Activated B cell treated with CpG ODN at 0.5 μM for 24 hours (primary cell): Measurements from ENCODE around the gene ANKRD22. TPM values are rescaled to one million over a fixed set of nuclear protein-coding genes. Genes with fewer than 3 reads are reported as not detected.

Experiments
- ATAC-seq: fragments of 200-7000 bp; cut with Tn5 transposase; one replicate; pipeline ENCODE4 v1.10.0; 2021; ENCODE audit warnings: low read depth, mild to moderate bottlenecking, moderate library complexity
- CTCF ChIA-PET: fragments of 350-600 bp; sonication (Branson Sonifier 250); formaldehyde crosslinking; loops from one replicate; lab custom pipeline; 2021; ENCODE audit warnings: antibody characterized with exemption; lab: Charles Lee
- POLR2A ChIA-PET: fragments of 350-600 bp; sonication (Branson Sonifier 250); formaldehyde crosslinking; loops from one replicate; lab custom pipeline; 2021; ENCODE audit warnings: antibody characterized with exemption; lab: Charles Lee
- DNase-seq: peaks from one replicate; pipeline ENCODE4 v3.0.0; 2022
- H3K27ac Mint-ChIP-seq: one replicate; pipeline ENCODE4 v1.8.0; 2020; ENCODE audit warnings: mixed read lengths
- H3K27me3 Mint-ChIP-seq: one replicate; pipeline ENCODE4 v1.8.0; 2021; ENCODE audit warnings: mixed read lengths
- H3K36me3 Mint-ChIP-seq: one replicate; pipeline ENCODE4 v1.8.0; 2021; ENCODE audit warnings: low read depth, mixed read lengths
- H3K4me1 Mint-ChIP-seq: one replicate; pipeline ENCODE4 v1.8.0; 2021; ENCODE audit warnings: mixed read lengths
- H3K4me3 Mint-ChIP-seq: one replicate; pipeline ENCODE4 v1.8.0; 2020; ENCODE audit warnings: mild to moderate bottlenecking, mixed read lengths
- H3K9me3 Mint-ChIP-seq: one replicate; pipeline ENCODE4 v1.8.0; 2020; ENCODE audit warnings: mixed read lengths
- CTCF ChIP-seq: fragments of 200-600 bp; IDR thresholded peaks from one replicate; pipeline ENCODE4 v1.8.0; 2022; ENCODE audit warnings: antibody characterized with exemption, mild to moderate bottlenecking
- intact Hi-C: fragments of 100-400 bp; cut with micrococcal nuclease; formaldehyde crosslinking; loops from one replicate; pipeline ENCODE4 v1.15.1; 2024
- total RNA-seq: library from RNA; stranded (reverse); gene quantifications from 2 replicates; pipeline ENCODE4 v1.2.3, GENCODE V29; 2022

Gene ANKRD22
- total RNA-seq, 1 donor from 2014 or later = not detected

GRCh38 chr10:88890681-88891381 lies 39.2 kb upstream of the ANKRD22 start:
- POLR2A ChIA-PET = interaction anchor here (1.2 to 13.3 kb wide), 3 partner anchors 10 to 11 kb away, joined by 6 to 294 read pairs (median 36); partner anchors contain the start of gene STAMBPL1
- ATAC-seq (no peak), DNase-seq (no peak)
- H3K27me3 Mint-ChIP-seq = no peaks in the 10 kb centered on the region
- TF ChIP-seq CTCF = no peak
- intact Hi-C loops = loop anchor here (1.0 kb wide), 1 partner anchor 11 kb away; the partner anchor contains the start of gene STAMBPL1
- H3K27ac Mint-ChIP-seq = no peak overlapping the region
- peaks cover 15% of the 10 kb centered on the region for H3K36me3 Mint-ChIP-seq
- CTCF ChIA-PET = interaction anchor here (0.8 kb wide), 1 partner anchor 11 kb away, joined by 3 read pairs; the partner anchor contains the start of gene STAMBPL1
- peaks cover 63% of the 10 kb centered on the region for H3K4me1 Mint-ChIP-seq
- no peaks in the 10 kb centered on the region for H3K9me3 Mint-ChIP-seq
- H3K4me3 Mint-ChIP-seq = no peak overlapping the region

- peaks cover 66% of the 10 kb centered on the region for H3K4me1 Mint-ChIP-seq
These were observed 38.1 kb upstream of the ANKRD22 start for GRCh38 chr10:88889559-88890337.

GRCh38 chr10:88888810-88889445 lies 37.3 kb upstream of the ANKRD22 start:
- POLR2A ChIA-PET = interaction anchor here (1.7 to 13.3 kb wide), 2 partner anchors 9 to 12 kb away, joined by 10 to 294 read pairs; partner anchors contain the start of gene STAMBPL1
- Mint-ChIP-seq H3K4me3 (peak overlapping the region; percentile 71), H3K9me3 (no peaks in the 10 kb centered on the region), H3K36me3 (peaks cover 5% of the 10 kb centered on the region), H3K27ac (peak overlapping the region; percentile 80), H3K4me1 (peaks cover 71% of the 10 kb centered on the region), H3K27me3 (no peaks in the 10 kb centered on the region)
- ATAC-seq (no peak), DNase-seq (no peak)
- CTCF ChIA-PET = interaction anchor here (1.4 kb wide), 1 partner anchor 9 kb away, joined by 5 read pairs; the partner anchor contains the start of gene STAMBPL1
- TF ChIP-seq CTCF = no peak
- intact Hi-C loops = no loop called here

More at GRCh38 chr10:88889559-88890337, 38.1 kb upstream of the ANKRD22 start:
- DNase-seq (no peak), ATAC-seq (peak; percentile 37)
- TF ChIP-seq CTCF = no peak
- ChIA-PET POLR2A (interaction anchor here (1.2 to 13.3 kb wide), 2 partner anchors 10 to 11 kb away, joined by 6 to 294 read pairs; partner anchors contain the start of gene STAMBPL1), CTCF (no interaction called here)
- no peaks in the 10 kb centered on the region for H3K9me3 Mint-ChIP-seq
- H3K4me3 Mint-ChIP-seq = peak overlapping the region; percentile 8
- no peaks in the 10 kb centered on the region for H3K27me3 Mint-ChIP-seq
- intact Hi-C loops = loop anchor here (1.0 kb wide), 1 partner anchor 9 kb away; the partner anchor contains the start of gene STAMBPL1
- peaks cover 11% of the 10 kb centered on the region for H3K36me3 Mint-ChIP-seq
- peak overlapping the region; percentile 80 for H3K27ac Mint-ChIP-seq

GRCh38 chr10:88886557-88886956 lies 34.9 kb upstream of the ANKRD22 start:
- Mint-ChIP-seq H3K27ac (peak overlapping the region; percentile 80), H3K9me3 (no peaks in the 10 kb centered on the region), H3K4me3 (peak overlapping the region; percentile 63), H3K27me3 (no peaks in the 10 kb centered on the region), H3K36me3 (peaks cover 8% of the 10 kb centered on the region), H3K4me1 (peaks cover 90% of the 10 kb centered on the region)
- peak; percentile 90 for ATAC-seq
- ChIA-PET CTCF (interaction anchor here (0.7 to 1.9 kb wide), 5 partner anchors 13 to 51 kb away, joined by 3 to 9 read pairs (median 3); no protein-coding TSS in a partner anchor), POLR2A (interaction anchor here (0.6 to 13.3 kb wide), 4 partner anchors 9 to 253 kb away, joined by 3 to 294 read pairs (median 6); no protein-coding TSS in a partner anchor)
- TF ChIP-seq CTCF = no peak
- DNase-seq = no peak
- intact Hi-C loops = loop anchor here (1.0 kb wide), 2 partner anchors 11 to 15 kb away; no protein-coding TSS in a partner anchor
